GM12878 (cell line): ENCODE data around the gene NID1. TPM values are rescaled to one million over a fixed set of nuclear protein-coding genes. Genes with fewer than 3 reads are reported as not detected.
A peak's percentile ranks its signal among the peaks of the same experiment; 100 is the strongest.

ENCODE experiments used
- ATAC-seq: fragments of 200-7000 bp; cut with Tn5 transposase; 3 replicates; pipeline ENCODE4 v1.9.1; 2020; ENCODE audit warnings: mild to moderate bottlenecking, moderate library complexity
- BruUV-seq: library from RNA; stranded (reverse); fragments of 400-500 nt; replicated peaks from 2 replicates; lab custom pipeline; 2021; lab: Mats Ljungman, UMichigan
- CTCF ChIA-PET: fragments of 300-600 bp; sonication (Branson Sonifier 250); formaldehyde crosslinking; extraction: SDS; loops from one replicate; lab custom pipeline; 2021; ENCODE audit warnings: inconsistent platforms; lab: Yijun Ruan, JAX
- POLR2A ChIA-PET: fragments of 350-600 bp; formaldehyde crosslinking; extraction: SDS; loops from one replicate; lab custom pipeline; 2021; ENCODE audit warnings: inconsistent platforms; lab: Charles Lee
- RAD21 ChIA-PET: fragments of 300-600 bp; sonication (Branson Sonifier 250); formaldehyde crosslinking; loops from one replicate; lab custom pipeline; 2023; ENCODE audit warnings: antibody characterized with exemption; ENCODE audit not compliant: unreplicated experiment; lab: Charles Lee
- SMC1A ChIA-PET: fragments of 300-600 bp; sonication (Branson Sonifier 250); formaldehyde crosslinking; loops from one replicate; lab custom pipeline; 2023; ENCODE audit not compliant: unreplicated experiment, uncharacterized antibody; lab: Charles Lee
- DNase-seq: peaks from one replicate; pipeline ENCODE4 v3.0.0-alpha.2; 2011; ENCODE audit warnings: low read depth, low spot score
- FAIRE-seq: peaks from 3 replicates; lab custom pipeline; 2011; peaks lifted over from hg19 to GRCh38; lab: Jason Lieb, UNC
- H2AFZ ChIP-seq: 2 replicates; pipeline ENCODE4 v1.6.0; 2011; ENCODE audit warnings: low read depth, low read length, control low read depth; ENCODE audit not compliant: control insufficient read depth
- H3K27ac ChIP-seq: 2 replicates; pipeline ENCODE4 v1.5.1; 2011; ENCODE audit warnings: control low read depth; ENCODE audit not compliant: control insufficient read depth, insufficient read depth
- H3K27me3 ChIP-seq, 2 experiments: replicated peaks in 1 of 2; 2 replicates each; pipeline versions ENCODE4 v1.6.0 to v1.6.1; 2011; ENCODE audit warnings: low read length in 1 of 2; ENCODE audit not compliant: control insufficient read depth in 2 of 2, insufficient read depth in 2 of 2
- H3K36me3 ChIP-seq, 2 experiments: 2 replicates each; pipeline ENCODE4 v1.5.1; 2011; ENCODE audit warnings: low read length in 1 of 2; ENCODE audit not compliant: control insufficient read depth in 2 of 2, insufficient read depth in 2 of 2
- H3K4me1 ChIP-seq: 2 replicates; pipeline ENCODE4 v1.6.1; 2011; ENCODE audit warnings: mild to moderate bottlenecking, low read length, moderate library complexity, mixed read lengths; ENCODE audit not compliant: control insufficient read depth, insufficient read depth
- H3K4me2 ChIP-seq: 2 replicates; pipeline ENCODE4 v1.6.0; 2011; ENCODE audit warnings: control low read depth; ENCODE audit not compliant: control insufficient read depth, insufficient read depth
- H3K4me3 ChIP-seq: fragments of 200-600 bp; sonication (generic); 2 replicates; pipeline ENCODE4 v1.5.1; 2016
- H3K79me2 ChIP-seq: 2 replicates; pipeline ENCODE4 v1.6.0; 2011; ENCODE audit warnings: low read length; ENCODE audit not compliant: control insufficient read depth, insufficient read depth
- H3K9ac ChIP-seq: 2 replicates; pipeline ENCODE4 v1.8.0; 2011; ENCODE audit warnings: low read length, control low read depth, mixed read lengths; ENCODE audit not compliant: control insufficient read depth, insufficient read depth
- H3K9me3 ChIP-seq: replicated peaks from 3 replicates; pipeline ENCODE4 v1.5.1; 2011; ENCODE audit warnings: mild to moderate bottlenecking, low read length; ENCODE audit not compliant: control insufficient read depth, insufficient read depth
- H4K20me1 ChIP-seq: 2 replicates; pipeline ENCODE4 v1.6.0; 2011; ENCODE audit not compliant: control insufficient read depth, insufficient read depth
- ATF7 ChIP-seq: fragments of 450-650 bp; IDR thresholded peaks from 2 replicates; pipeline ENCODE4 v1.6.1; 2016; ENCODE audit warnings: low read depth, mild to moderate bottlenecking
- IKZF2 ChIP-seq, 2 experiments: fragments of 450-650 bp; IDR thresholded peaks; 2 replicates each; pipeline ENCODE4 v1.6.1; 2017; ENCODE audit warnings: mild to moderate bottlenecking in 2 of 2, moderate library complexity in 2 of 2
- MEF2A ChIP-seq: IDR thresholded peaks from 2 replicates; pipeline ENCODE4 v1.6.1; 2011; ENCODE audit warnings: low read depth, mild to moderate bottlenecking, low read length, moderate library complexity; ENCODE audit not compliant: insufficient read depth
- NR2C2 ChIP-seq: IDR thresholded peaks from 2 replicates; pipeline ENCODE4 v1.6.1; 2011; ENCODE audit warnings: borderline replicate concordance, low read depth; ENCODE audit not compliant: control insufficient read depth, insufficient read length
- PBX3 ChIP-seq: IDR thresholded peaks from 2 replicates; pipeline ENCODE4 v1.6.1; 2011; ENCODE audit warnings: mild to moderate bottlenecking, low read depth, low read length, moderate library complexity; ENCODE audit not compliant: insufficient replicate concordance
- WGBS: methylation state at CpG from one replicate; pipeline ENCODE4 v1.1.6; 2016; ENCODE audit warnings: low lambda C conversion rate; ENCODE audit not compliant: insufficient replicate concordance, insufficient coverage; ENCODE audit errors: missing lambda C conversion rate; 5-methylcytosine and 5-hydroxymethylcytosine counted together
- in situ Hi-C: fragments of 300-500 bp; cut with MboI; formaldehyde crosslinking; loops from 9 replicates; pipeline ENCODE4 v1.14.3; 2018; ENCODE audit warnings: mixed read lengths
- intact Hi-C: fragments of 100-400 bp; cut with micrococcal nuclease; formaldehyde crosslinking; loops from one replicate; pipeline ENCODE4 v1.14.2; 2022; ENCODE audit not compliant: unreplicated experiment
- polyA plus RNA-seq, 11 experiments: library from polyadenylated mRNA; depleted of rRNA in 4 of 11; unstranded in 6 of 11; stranded (reverse) in 5 of 11; fragments of >200 nt; fragmentation: Nextera tagmentation in 4 of 11; fragmentation: Illumina TruSeq in 1 of 11; extraction: Ambion mirVana in 4 of 11; extraction: Trizol in 1 of 11; gene quantifications; 1 replicate in 1 of 11; 2 replicates in 10 of 11; pipeline versions ENCODE4 v1.2.1 to v1.2.3, GENCODE V29; 2011 to 2016; ENCODE audit warnings: inconsistent platforms in 2 of 11, missing spikeins in 2 of 11, low read depth in 1 of 11
- total RNA-seq, 4 experiments: library from RNA; depleted of rRNA in 3 of 4; stranded (reverse); fragments of >200 nt in 3 of 4; fragmentation: Illumina TruSeq in 1 of 4; extraction: Trizol in 1 of 4; gene quantifications; 2 replicates each; pipeline versions ENCODE4 v1.2.1 to v1.2.3, GENCODE V29; 2013 to 2021
- TF ChIP-seq, protein P1 (sequence below): IDR thresholded peaks from 2 replicates; pipeline ENCODE4 v1.6.1; 2011; ENCODE audit warnings: borderline replicate concordance, low read depth, mild to moderate bottlenecking, moderate library complexity, low read length; ENCODE audit not compliant: insufficient read depth, poor library complexity, severe bottlenecking

Gene NID1
- total and polyA plus RNA-seq, 10 of the 15 experiments (the other 5 are each of a cell fraction or from before 2014, with no cell fraction given): 4.2 to 25.7 (median 11.3) TPM

GRCh38 chr1:236102611-236103010, 37.7 kb upstream of the NID1 start (continued):
- TF ChIP-seq MEF2A: no peak

DNA sequence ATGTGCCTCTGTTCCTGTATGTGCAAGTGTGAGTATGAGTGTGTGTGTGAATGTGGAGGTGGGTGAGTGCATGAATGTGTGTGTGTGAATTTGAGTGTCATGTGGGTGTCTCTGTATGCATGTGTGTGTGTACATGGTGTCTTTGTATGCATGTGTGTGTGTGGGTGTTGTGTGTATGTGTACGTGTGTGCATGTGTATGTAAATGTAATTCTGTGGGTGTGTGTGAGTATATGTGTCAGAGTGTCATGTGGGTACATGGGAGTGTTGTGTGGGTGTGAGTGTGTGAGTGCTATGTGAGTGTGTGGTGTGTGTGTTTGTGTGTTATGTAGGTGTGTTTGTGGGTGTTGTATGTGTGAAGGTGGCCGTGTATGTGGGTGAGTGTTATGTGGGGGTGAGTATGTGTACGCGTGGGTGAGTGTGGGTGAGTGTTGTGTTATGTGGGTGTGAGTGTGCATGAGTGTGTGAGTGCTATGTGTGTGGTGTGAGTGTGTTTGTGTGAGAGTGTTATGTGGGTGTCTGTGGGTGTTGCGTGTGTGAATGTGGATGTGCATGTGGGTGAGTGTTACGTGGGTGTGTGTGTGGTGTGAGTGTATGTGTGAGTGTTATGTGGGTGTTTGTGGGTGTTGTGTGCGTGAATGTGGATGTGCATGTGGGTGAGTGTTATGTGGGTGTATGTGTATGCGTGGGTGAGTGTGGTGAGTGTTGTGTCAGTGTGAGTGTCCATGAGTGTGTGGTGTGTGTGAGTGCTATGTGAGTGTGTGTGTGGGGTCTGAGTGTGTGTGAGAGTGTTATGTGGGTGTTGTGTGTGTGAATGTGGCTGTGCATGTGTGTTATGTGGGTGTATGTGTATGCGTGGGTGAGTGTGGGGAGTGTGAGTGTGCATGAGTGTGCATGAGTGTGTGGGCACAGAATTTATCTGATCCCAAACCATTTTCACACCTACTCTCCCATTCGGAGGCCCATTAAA, 36.6 kb upstream of the NID1 start:
- FAIRE-seq: no peak
- ChIA-PET CTCF (interaction anchor here (1.0 to 1.1 kb wide), 2 partner anchors 249 to 389 kb away, joined by 3 read pairs; no protein-coding TSS in a partner anchor), POLR2A (no interaction called here), RAD21 (interaction anchor here (0.7 kb wide), 1 partner anchor 1014 kb away, joined by 3 read pairs; no protein-coding TSS in a partner anchor), SMC1A (interaction anchor here (1.0 kb wide), 1 partner anchor 381 kb away, joined by 3 read pairs; no protein-coding TSS in a partner anchor)
- no peak overlapping the region for H3K27ac ChIP-seq
- TF ChIP-seq ATF7: peak; percentile 13; the same call in 1 of the 2 replicates
- TF ChIP-seq, protein P1, sequence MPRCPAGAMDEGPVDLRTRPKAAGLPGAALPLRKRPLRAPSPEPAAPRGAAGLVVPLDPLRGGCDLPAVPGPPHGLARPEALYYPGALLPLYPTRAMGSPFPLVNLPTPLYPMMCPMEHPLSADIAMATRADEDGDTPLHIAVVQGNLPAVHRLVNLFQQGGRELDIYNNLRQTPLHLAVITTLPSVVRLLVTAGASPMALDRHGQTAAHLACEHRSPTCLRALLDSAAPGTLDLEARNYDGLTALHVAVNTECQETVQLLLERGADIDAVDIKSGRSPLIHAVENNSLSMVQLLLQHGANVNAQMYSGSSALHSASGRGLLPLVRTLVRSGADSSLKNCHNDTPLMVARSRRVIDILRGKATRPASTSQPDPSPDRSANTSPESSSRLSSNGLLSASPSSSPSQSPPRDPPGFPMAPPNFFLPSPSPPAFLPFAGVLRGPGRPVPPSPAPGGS: peak; percentile 77
- TF ChIP-seq IKZF2 (IDR thresholded peaks at IDR 0.05): no peak
- TF ChIP-seq NR2C2: peak; percentile 28
- TF ChIP-seq PBX3: peak; percentile 4
- no peak overlapping the region for H3K4me3 ChIP-seq
- no peak for DNase-seq
- no peak overlapping the region for H3K4me2 ChIP-seq
- in situ Hi-C loops (loop anchor here (10.0 to 25.0 kb wide), 4 partner anchors 186 to 1463 kb away; partner anchors contain the start of gene ERO1B), intact Hi-C loops (loop anchor here (5.0 to 10.0 kb wide), 5 partner anchors 103 to 1463 kb away; no protein-coding TSS in a partner anchor)
- H3K36me3 ChIP-seq: no peaks in the 10 kb centered on the region
- H2AFZ ChIP-seq: no peak overlapping the region
- no peak overlapping the region for H3K9ac ChIP-seq
- no TSS peak for BruUV-seq
- H4K20me1 ChIP-seq: no peaks in the 10 kb centered on the region; the same call in 1 of the 2 replicates
- H3K79me2 ChIP-seq: no peaks in the 10 kb centered on the region
- H3K9me3 ChIP-seq: peaks cover 6% of the 10 kb centered on the region
- 72% methylated on average over 10 of the region's 10 CpGs for WGBS
- no peaks in the 10 kb centered on the region for H3K27me3 ChIP-seq
- peaks cover 5% of the 10 kb centered on the region for H3K4me1 ChIP-seq
- ATAC-seq: no peak
